IMR-90 (cell line): ENCODE results near the gene CDK1. TPM values are rescaled to one million over a fixed set of nuclear protein-coding genes. Genes with fewer than 3 reads are reported as not detected.

Source experiments
- ATAC-seq: fragments of 200-7000 bp; cut with Tn5 transposase; 2 replicates; pipeline ENCODE4 v1.9.1; 2020; ENCODE audit warnings: low read depth, mild to moderate bottlenecking, moderate library complexity
- BruUV-seq: library from RNA; stranded (reverse); fragments of 400-500 nt; replicated peaks from 2 replicates; lab custom pipeline; 2021; lab: Mats Ljungman, UMichigan
- CTCF ChIA-PET: fragments of 300-600 bp; formaldehyde crosslinking; extraction: SDS; loops from one replicate; lab custom pipeline; 2021; ENCODE audit warnings: antibody characterized with exemption; lab: Yijun Ruan, JAX
- POLR2A ChIA-PET: fragments of 300-600 bp; sonication (Branson Sonifier 250); formaldehyde crosslinking; loops from one replicate; lab custom pipeline; 2022; ENCODE audit warnings: antibody characterized with exemption; ENCODE audit not compliant: unreplicated experiment; lab: Charles Lee
- DNase-seq: peaks from one replicate; pipeline ENCODE4 v3.0.0; 2013
- H2AFZ ChIP-seq: replicated peaks from 2 replicates; pipeline ENCODE3; 2013; ENCODE audit warnings: low read length, mild to moderate bottlenecking; ENCODE audit not compliant: poor library complexity
- H2AK5ac ChIP-seq: 2 replicates; pipeline ENCODE4 v1.6.1; 2013; ENCODE audit warnings: low read depth, low read length, inconsistent platforms
- H2AK9ac ChIP-seq: replicated peaks from 2 replicates; pipeline ENCODE3; 2013; ENCODE audit warnings: mild to moderate bottlenecking, low read depth, low read length, moderate library complexity; ENCODE audit not compliant: poor library complexity
- H2BK120ac ChIP-seq: 2 replicates; pipeline ENCODE4 v1.6.1; 2013; ENCODE audit warnings: low read depth, low read length, inconsistent platforms
- H2BK15ac ChIP-seq: 3 replicates; pipeline ENCODE4 v1.6.1; 2013; ENCODE audit warnings: low read depth, low read length, inconsistent platforms
- H2BK20ac ChIP-seq: 2 replicates; pipeline ENCODE4 v1.6.1; 2013; ENCODE audit warnings: low read depth, mild to moderate bottlenecking, inconsistent platforms, low read length, moderate library complexity
- H2BK5ac ChIP-seq: 2 replicates; pipeline ENCODE4 v1.6.1; 2013; ENCODE audit warnings: mild to moderate bottlenecking, low read depth, low read length, inconsistent platforms; ENCODE audit not compliant: poor library complexity, severe bottlenecking
- H3K14ac ChIP-seq: replicated peaks from 2 replicates; pipeline ENCODE4 v1.6.1; 2013; ENCODE audit warnings: low read depth, low read length, inconsistent platforms
- H3K18ac ChIP-seq: 2 replicates; pipeline ENCODE4 v1.6.1; 2013; ENCODE audit warnings: low read depth, low read length, control low read depth
- H3K23ac ChIP-seq: 2 replicates; pipeline ENCODE4 v1.6.1; 2013; ENCODE audit warnings: low read depth, low read length, inconsistent platforms
- H3K27ac ChIP-seq: 2 replicates; pipeline ENCODE4 v1.5.1; 2013; ENCODE audit warnings: mild to moderate bottlenecking, control low read depth, low read length; ENCODE audit not compliant: insufficient read depth
- H3K27me3 ChIP-seq: 2 replicates; pipeline ENCODE4 v1.6.1; 2013; ENCODE audit warnings: low read length; ENCODE audit not compliant: control insufficient read depth, insufficient read depth
- H3K36me3 ChIP-seq: 2 replicates; pipeline ENCODE4 v1.6.1; 2013; ENCODE audit warnings: low read length, mixed read lengths; ENCODE audit not compliant: control insufficient read depth, insufficient read depth
- H3K4ac ChIP-seq: 2 replicates; pipeline ENCODE4 v1.6.1; 2013; ENCODE audit warnings: low read depth, low read length, inconsistent platforms
- H3K4me1 ChIP-seq: 2 replicates; pipeline ENCODE4 v1.6.1; 2013; ENCODE audit warnings: low read length, mixed read lengths; ENCODE audit not compliant: control insufficient read depth, insufficient read depth
- H3K4me2 ChIP-seq: 2 replicates; pipeline ENCODE4 v1.6.1; 2013; ENCODE audit warnings: low read depth, mild to moderate bottlenecking, control low read depth, low read length, moderate library complexity
- H3K4me3 ChIP-seq: 2 replicates; pipeline ENCODE4 v1.5.1; 2013; ENCODE audit warnings: low read depth, mild to moderate bottlenecking, control low read depth, low read length, moderate library complexity; ENCODE audit not compliant: insufficient read depth
- H3K56ac ChIP-seq: 2 replicates; pipeline ENCODE4 v1.6.1; 2013; ENCODE audit warnings: low read length, inconsistent platforms; ENCODE audit not compliant: insufficient read depth; ENCODE audit errors: extremely low read depth
- H3K79me1 ChIP-seq, 2 experiments: 2 replicates each; pipeline ENCODE4 v1.6.1; 2013; ENCODE audit warnings: low read length in 2 of 2, inconsistent platforms in 1 of 2, low read depth in 1 of 2
- H3K9ac ChIP-seq: 2 replicates; pipeline ENCODE4 v1.6.1; 2013; ENCODE audit warnings: low read depth, low read length, control low read depth
- H3K9me1 ChIP-seq: 2 replicates; pipeline ENCODE4 v1.6.1; 2013; ENCODE audit warnings: low read length, inconsistent platforms; ENCODE audit not compliant: insufficient read depth
- H3K9me3 ChIP-seq: 2 replicates; pipeline ENCODE4 v1.6.1; 2013; ENCODE audit warnings: low read length; ENCODE audit not compliant: control insufficient read depth, insufficient read depth
- H4K20me1 ChIP-seq: 2 replicates; pipeline ENCODE4 v1.6.1; 2013; ENCODE audit warnings: low read length, inconsistent platforms; ENCODE audit not compliant: insufficient read depth
- H4K5ac ChIP-seq: 2 replicates; pipeline ENCODE4 v1.6.1; 2013; ENCODE audit warnings: mild to moderate bottlenecking, low read depth, low read length, control low read depth
- H4K8ac ChIP-seq, 2 experiments: 2 replicates each; pipeline ENCODE4 v1.6.1; 2013; ENCODE audit warnings: low read depth in 2 of 2, low read length in 2 of 2, control low read depth in 1 of 2, inconsistent platforms in 1 of 2
- H4K91ac ChIP-seq: 2 replicates; pipeline ENCODE4 v1.6.1; 2013; ENCODE audit warnings: low read depth, low read length, inconsistent platforms; ENCODE audit not compliant: insufficient read depth
- BHLHE40 ChIP-seq: fragments of 150-350 bp; IDR thresholded peaks from 2 replicates; pipeline ENCODE4 v1.6.1; 2016; ENCODE audit warnings: mild to moderate bottlenecking, low read depth, low read length
- CEBPB ChIP-seq: IDR thresholded peaks from 2 replicates; pipeline ENCODE4 v1.6.1; 2012; ENCODE audit warnings: low read depth, low read length, improper control_type of control experiment
- CHD1 ChIP-seq: IDR thresholded peaks from 2 replicates; pipeline ENCODE4 v1.6.1; 2012; ENCODE audit warnings: low read depth, low read length, improper control_type of control experiment
- MAFK ChIP-seq: IDR thresholded peaks from 2 replicates; pipeline ENCODE4 v1.6.1; 2012; ENCODE audit warnings: low read depth, low read length, improper control_type of control experiment
- MAZ ChIP-seq: IDR thresholded peaks from 2 replicates; pipeline ENCODE4 v1.6.1; 2012; ENCODE audit warnings: low read depth, mild to moderate bottlenecking, low read length, improper control_type of control experiment, moderate library complexity, borderline replicate concordance
- MXI1 ChIP-seq: IDR thresholded peaks from 2 replicates; pipeline ENCODE4 v1.6.1; 2012; ENCODE audit warnings: low read depth, mild to moderate bottlenecking, low read length, moderate library complexity, borderline replicate concordance
- NFE2L2 ChIP-seq: fragments of 150-350 bp; IDR thresholded peaks from 2 replicates; pipeline ENCODE4 v1.6.1; 2016; ENCODE audit warnings: low read depth, mild to moderate bottlenecking, low read length
- POLR2A ChIP-seq: IDR thresholded peaks from 2 replicates; pipeline ENCODE4 v1.6.1; 2012; ENCODE audit warnings: mild to moderate bottlenecking, low read depth, low read length
- RAD21 ChIP-seq: IDR thresholded peaks from 2 replicates; pipeline ENCODE4 v1.6.1; 2012; ENCODE audit warnings: low read length, improper control_type of control experiment
- RCOR1 ChIP-seq: IDR thresholded peaks from 2 replicates; pipeline ENCODE4 v1.6.1; 2012; ENCODE audit warnings: mild to moderate bottlenecking, low read length, improper control_type of control experiment; ENCODE audit not compliant: insufficient replicate concordance
- RFX5 ChIP-seq: IDR thresholded peaks from 2 replicates; pipeline ENCODE4 v1.8.0; 2012; ENCODE audit warnings: low read depth, mild to moderate bottlenecking, low read length, moderate library complexity
- SMC3 ChIP-seq: fragments of 150-350 bp; IDR thresholded peaks from 2 replicates; pipeline ENCODE4 v1.6.1; 2016; ENCODE audit warnings: low read depth, mild to moderate bottlenecking, antibody characterized with exemption, low read length, moderate library complexity
- WGBS, 2 experiments: methylation state at CpG; one replicate each; pipeline versions ENCODE4 v1.1.5 to v1.1.7; 2013; ENCODE audit warnings: missing lambda C conversion rate in 2 of 2; ENCODE audit not compliant: insufficient read length in 1 of 2; ENCODE audit errors: extremely low coverage in 2 of 2; 5-methylcytosine and 5-hydroxymethylcytosine counted together
- dilution Hi-C: fragments of 300-500 bp; cut with HindIII; formaldehyde crosslinking; loops from one replicate; pipeline ENCODE4 v1.14.3; 2018; ENCODE audit warnings: low sequenced_read_pairs; ENCODE audit not compliant: unreplicated experiment
- in situ Hi-C: fragments of 300-500 bp; cut with MboI; formaldehyde crosslinking; loops from 3 replicates; pipeline ENCODE4 v1.14.3; 2019; ENCODE audit warnings: low sequenced_read_pairs, inconsistent platforms, mixed read lengths
- intact Hi-C: fragments of 100-400 bp; cut with micrococcal nuclease; formaldehyde crosslinking; loops from 2 replicates; pipeline ENCODE4 v1.10.0; 2022
- polyA plus RNA-seq, 3 experiments: library from polyadenylated mRNA; depleted of rRNA; stranded (reverse); fragments of >200 nt; gene quantifications; 2 replicates each; pipeline ENCODE4 v1.2.3, GENCODE V29; 2012; ENCODE audit warnings: low replicate concordance in 1 of 3
- total RNA-seq: library from RNA; depleted of rRNA; stranded (reverse); fragments of >200 nt; gene quantifications from 2 replicates; pipeline ENCODE4 v1.2.3, GENCODE V29; 2012
- TF ChIP-seq, protein P1 (sequence below): fragments of 150-350 bp; IDR thresholded peaks from 2 replicates; pipeline ENCODE4 v1.6.1; 2017; ENCODE audit warnings: mild to moderate bottlenecking, antibody characterized with exemption, low read length, low read depth
- TF ChIP-seq, protein P2 (sequence below): fragments of 150-350 bp; IDR thresholded peaks from 2 replicates; pipeline ENCODE4 v1.6.1; 2016; ENCODE audit warnings: low read depth, mild to moderate bottlenecking, low read length, moderate library complexity, borderline replicate concordance

CDK1 gene
- total and polyA plus RNA-seq, 2 of the 4 experiments (the other 2 are of a cell fraction), result 21.9 to 28.1 TPM

DNA sequence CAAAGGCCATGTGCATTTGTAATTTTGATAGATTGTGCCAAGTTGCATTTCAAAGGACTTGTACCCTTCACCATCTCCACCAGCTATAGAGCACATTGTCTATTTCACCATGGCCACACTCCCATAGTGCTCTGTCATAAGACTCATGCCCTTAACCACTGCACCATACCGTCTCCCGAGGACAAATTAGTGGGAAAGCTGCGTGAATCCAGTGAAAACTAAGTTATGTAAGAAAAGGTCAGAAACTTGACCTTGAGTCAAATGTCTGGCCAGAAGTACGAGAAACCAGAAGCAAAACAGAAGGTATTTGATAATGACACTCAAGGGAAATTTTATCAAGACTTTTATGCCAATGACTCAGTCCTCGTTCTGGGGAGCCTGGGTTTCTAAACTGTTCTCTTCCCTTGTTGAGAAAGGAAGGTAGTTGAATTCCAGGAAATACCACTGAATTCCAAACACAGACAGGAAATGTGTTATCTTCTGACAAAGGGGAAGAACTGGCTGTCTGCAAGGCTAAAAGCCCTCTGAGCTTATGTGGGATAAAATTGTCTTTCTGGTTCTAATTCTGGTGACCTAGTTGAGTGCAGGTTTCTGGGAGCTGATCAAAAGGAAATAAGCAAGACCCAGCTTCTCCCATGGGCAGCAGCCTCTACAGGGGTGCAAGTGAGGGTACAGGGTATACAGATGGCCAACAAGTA is 49.7 kb downstream of the CDK1 start:
- ATAC-seq (peak; percentile 89), DNase-seq (peak; percentile 86)
- intact Hi-C loops, result no loop called here
- dilution Hi-C loops, result no loop called here
- H4K8ac ChIP-seq, result peak overlapping the region in 1 of 2 experiments; percentile 37; a peak in 1 of 4 replicates
- peaks cover 3% of the 10 kb centered on the region; the same call in 1 of the 2 replicates for H4K20me1 ChIP-seq
- no peaks in the 10 kb centered on the region for H3K27me3 ChIP-seq
- H3K56ac ChIP-seq, result no peak overlapping the region
- peak overlapping the region; percentile 80 for H2AK9ac ChIP-seq
- H2BK120ac ChIP-seq, result peak overlapping the region; percentile 65
- no CpG with 5 or more reads among the region's 5 CpGs for WGBS, 2 experiments
- no peak overlapping the region; the same call in 1 of the 2 replicates for H4K5ac ChIP-seq
- peak overlapping the region; percentile 86 for H3K4ac ChIP-seq
- H2AFZ ChIP-seq, result peak overlapping the region; percentile 57
- H2BK5ac ChIP-seq, result peak overlapping the region; percentile 50
- peak overlapping the region; percentile 39 for H3K23ac ChIP-seq
- peak overlapping the region; percentile 68 for H2BK20ac ChIP-seq
- no TSS peak for BruUV-seq
- no peaks in the 10 kb centered on the region for H3K79me1 ChIP-seq
- peaks cover 7% of the 10 kb centered on the region for H3K9me1 ChIP-seq
- CTCF ChIA-PET, result interaction anchor here (1.0 kb wide), 1 partner anchor 18 kb away, joined by 3 read pairs; no protein-coding TSS in a partner anchor
- H3K4me1 ChIP-seq, result peaks cover 9% of the 10 kb centered on the region
- H3K36me3 ChIP-seq, result no peaks in the 10 kb centered on the region
- H3K9me3 ChIP-seq, result no peaks in the 10 kb centered on the region
- peak overlapping the region; percentile 66 for H3K4me2 ChIP-seq
- H2BK15ac ChIP-seq, result peak overlapping the region; percentile 86; the same call in 2 of the 3 replicates
- in situ Hi-C loops, result no loop called here
- H4K91ac ChIP-seq, result peak overlapping the region; percentile 17; the same call in 1 of the 2 replicates
- peak overlapping the region; percentile 74; the same call in 1 of the 2 replicates for H2AK5ac ChIP-seq
- peak overlapping the region; percentile 50 for H3K18ac ChIP-seq
- H3K4me3 ChIP-seq, result no peak overlapping the region
- POLR2A ChIA-PET, result no interaction called here
- H3K9ac ChIP-seq, result no peak overlapping the region
- peak overlapping the region; percentile 56 for H3K27ac ChIP-seq
- H3K14ac ChIP-seq, result peak overlapping the region; percentile 34; the same call in 1 of the 2 replicates
- TF ChIP-seq MAZ, result no peak
- no peak for TF ChIP-seq POLR2A
- no peak for TF ChIP-seq CEBPB
- no peak for TF ChIP-seq BHLHE40
- no peak for TF ChIP-seq RAD21
- TF ChIP-seq RFX5, result no peak
- TF ChIP-seq MXI1, result no peak
- TF ChIP-seq, protein P1, sequence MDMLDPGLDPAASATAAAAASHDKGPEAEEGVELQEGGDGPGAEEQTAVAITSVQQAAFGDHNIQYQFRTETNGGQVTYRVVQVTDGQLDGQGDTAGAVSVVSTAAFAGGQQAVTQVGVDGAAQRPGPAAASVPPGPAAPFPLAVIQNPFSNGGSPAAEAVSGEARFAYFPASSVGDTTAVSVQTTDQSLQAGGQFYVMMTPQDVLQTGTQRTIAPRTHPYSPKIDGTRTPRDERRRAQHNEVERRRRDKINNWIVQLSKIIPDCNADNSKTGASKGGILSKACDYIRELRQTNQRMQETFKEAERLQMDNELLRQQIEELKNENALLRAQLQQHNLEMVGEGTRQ, result no peak
- no peak for TF ChIP-seq NFE2L2
- no peak for TF ChIP-seq CHD1
- no peak for TF ChIP-seq MAFK
- no peak for TF ChIP-seq RCOR1
- TF ChIP-seq, protein P2, sequence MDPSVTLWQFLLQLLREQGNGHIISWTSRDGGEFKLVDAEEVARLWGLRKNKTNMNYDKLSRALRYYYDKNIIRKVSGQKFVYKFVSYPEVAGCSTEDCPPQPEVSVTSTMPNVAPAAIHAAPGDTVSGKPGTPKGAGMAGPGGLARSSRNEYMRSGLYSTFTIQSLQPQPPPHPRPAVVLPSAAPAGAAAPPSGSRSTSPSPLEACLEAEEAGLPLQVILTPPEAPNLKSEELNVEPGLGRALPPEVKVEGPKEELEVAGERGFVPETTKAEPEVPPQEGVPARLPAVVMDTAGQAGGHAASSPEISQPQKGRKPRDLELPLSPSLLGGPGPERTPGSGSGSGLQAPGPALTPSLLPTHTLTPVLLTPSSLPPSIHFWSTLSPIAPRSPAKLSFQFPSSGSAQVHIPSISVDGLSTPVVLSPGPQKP, result no peak
- no peak for TF ChIP-seq SMC3
